Measurements from ENCODE around the gene ARF5.

DNA sequence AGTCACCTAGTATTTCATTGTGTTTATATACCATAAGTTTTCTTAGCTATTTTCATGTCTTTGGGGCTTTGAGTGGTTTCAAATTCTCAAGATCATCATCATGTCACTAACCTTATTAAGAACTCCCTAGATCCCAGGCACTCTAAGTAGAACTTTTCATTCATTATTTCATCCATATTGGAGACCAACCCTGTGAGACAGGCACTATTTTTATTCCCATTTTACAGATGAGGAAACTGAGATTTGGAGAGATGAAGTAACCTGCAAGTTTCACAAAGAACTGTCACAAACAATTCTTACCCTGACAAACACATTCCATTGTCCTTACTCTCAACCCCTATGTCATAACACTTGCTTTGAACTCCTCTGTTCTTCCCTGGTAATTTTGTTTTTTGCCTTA, 50.0 kb downstream of the ARF5 start:
- TF ChIP-seq MYC (IDR thresholded peaks at IDR 0.05; ENCODE audit: low read depth, low read length) = no peak
- no peak for TF ChIP-seq CTCF (IDR thresholded peaks at IDR 0.05; ENCODE audit: low read depth, low read length)
- TF ChIP-seq, protein P1, sequence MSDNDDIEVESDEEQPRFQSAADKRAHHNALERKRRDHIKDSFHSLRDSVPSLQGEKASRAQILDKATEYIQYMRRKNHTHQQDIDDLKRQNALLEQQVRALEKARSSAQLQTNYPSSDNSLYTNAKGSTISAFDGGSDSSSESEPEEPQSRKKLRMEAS (IDR thresholded peaks at IDR 0.05; ENCODE audit: low read depth, low read length) = no peak

Measured in NB4 (cell line).